Nephron (organoid): ENCODE measurements around the gene TXNDC11.

ENCODE experiments used
- H3K27ac Mint-ChIP-seq, 3 experiments: 2 replicates each; pipeline ENCODE4 v1.8.0; 2020; ENCODE audit warnings: mixed read lengths in 3 of 3, mild to moderate bottlenecking in 2 of 3, moderate library complexity in 1 of 3
- H3K27me3 Mint-ChIP-seq: 2 replicates; pipeline ENCODE4 v1.8.0; 2021; ENCODE audit warnings: low read depth, mild to moderate bottlenecking, moderate library complexity, mixed read lengths
- H3K36me3 Mint-ChIP-seq: 2 replicates; pipeline ENCODE4 v1.8.0; 2020; ENCODE audit warnings: low read depth, mixed read lengths
- H3K4me1 Mint-ChIP-seq: 2 replicates; pipeline ENCODE4 v1.8.0; 2020; ENCODE audit warnings: mixed read lengths
- H3K4me3 Mint-ChIP-seq, 3 experiments: 2 replicates each; pipeline ENCODE4 v1.8.0; 2020; ENCODE audit warnings: mild to moderate bottlenecking in 3 of 3, mixed read lengths in 3 of 3, moderate library complexity in 2 of 3
- H3K9me3 Mint-ChIP-seq: 2 replicates; pipeline ENCODE4 v1.8.0; 2020; ENCODE audit warnings: mixed read lengths
- CTCF ChIP-seq, 3 experiments: fragments of 200-600 bp; sonication (generic); IDR thresholded peaks; one replicate each; pipeline ENCODE4 v1.5.0; 2021; ENCODE audit warnings: antibody characterized with exemption in 3 of 3; ENCODE audit not compliant: unreplicated experiment in 3 of 3

TXNDC11 gene

DNA sequence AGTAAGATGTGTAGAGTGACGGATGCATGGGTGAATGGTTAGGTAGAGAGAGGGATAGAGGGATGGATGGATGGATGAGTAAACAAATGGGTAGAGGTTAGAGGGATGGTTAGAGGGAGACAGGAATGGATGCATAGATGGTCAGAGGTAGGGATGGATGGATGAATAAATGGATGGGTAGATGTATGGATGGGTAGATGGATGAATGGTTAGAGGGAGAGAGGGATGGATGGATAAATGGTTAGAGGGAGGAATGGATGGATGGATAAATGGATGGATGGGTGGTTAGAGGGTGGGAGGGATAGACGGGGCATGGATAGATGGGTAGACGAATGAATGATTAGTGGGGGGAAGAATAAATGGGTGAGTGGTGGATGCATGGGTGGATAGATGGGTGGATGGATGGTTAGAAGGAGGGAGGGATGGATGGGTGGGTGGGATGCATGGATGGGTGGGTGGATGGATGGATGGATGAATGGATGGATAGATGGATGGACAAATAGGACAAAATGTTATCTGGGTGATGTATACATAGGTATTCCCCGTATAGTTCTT, 103.6 kb downstream of the TXNDC11 start:
- no peak for TF ChIP-seq CTCF (IDR thresholded peaks at IDR 0.05; ENCODE audit: unreplicated experiment in 3 of 3)
- no peaks in the 10 kb centered on the region for H3K36me3 Mint-ChIP-seq
- no peak overlapping the region for H3K27ac Mint-ChIP-seq
- H3K27me3 Mint-ChIP-seq, result peaks cover 4% of the 10 kb centered on the region
- H3K9me3 Mint-ChIP-seq, result no peaks in the 10 kb centered on the region
- H3K4me1 Mint-ChIP-seq, result peaks cover 30% of the 10 kb centered on the region
- no peak overlapping the region for H3K4me3 Mint-ChIP-seq

GRCh38 chr16:11638140-11638539, 104.5 kb downstream of the TXNDC11 start:
- Mint-ChIP-seq H3K4me3 (no peak overlapping the region), H3K4me1 (peaks cover 40% of the 10 kb centered on the region), H3K27ac (no peak overlapping the region), H3K36me3 (no peaks in the 10 kb centered on the region), H3K27me3 (peaks cover 4% of the 10 kb centered on the region), H3K9me3 (no peaks in the 10 kb centered on the region)
- no peak for TF ChIP-seq CTCF (IDR thresholded peaks at IDR 0.05; ENCODE audit: unreplicated experiment in 3 of 3)

DNA sequence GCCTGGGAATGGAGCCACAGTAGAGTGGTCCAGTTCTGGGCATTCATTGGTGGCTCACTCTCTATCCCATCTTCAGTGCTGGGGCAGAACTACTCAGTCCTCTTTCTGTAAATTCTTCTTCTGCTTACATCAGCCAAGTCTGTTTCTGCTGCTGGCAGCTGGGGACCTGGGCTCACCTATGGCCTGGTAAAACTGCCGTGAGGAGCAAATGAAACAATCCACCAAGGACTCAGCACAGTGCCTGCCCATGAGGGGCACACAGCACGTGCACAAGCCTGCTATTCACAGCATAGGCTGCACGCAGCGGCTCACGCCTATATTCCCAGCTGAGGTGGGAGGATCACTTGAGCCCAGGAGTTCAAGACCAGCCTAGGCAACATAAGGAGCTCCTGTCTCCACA, 105.3 kb downstream of the TXNDC11 start:
- H3K36me3 Mint-ChIP-seq, result no peaks in the 10 kb centered on the region
- H3K27ac Mint-ChIP-seq, result peak overlapping the region in 1 of 3 experiments; percentile 44
- H3K9me3 Mint-ChIP-seq, result no peaks in the 10 kb centered on the region
- TF ChIP-seq CTCF (IDR thresholded peaks at IDR 0.05; ENCODE audit: unreplicated experiment in 3 of 3), result no peak
- peaks cover 4% of the 10 kb centered on the region for H3K27me3 Mint-ChIP-seq
- peaks cover 48% of the 10 kb centered on the region for H3K4me1 Mint-ChIP-seq
- no peak overlapping the region for H3K4me3 Mint-ChIP-seq

DNA sequence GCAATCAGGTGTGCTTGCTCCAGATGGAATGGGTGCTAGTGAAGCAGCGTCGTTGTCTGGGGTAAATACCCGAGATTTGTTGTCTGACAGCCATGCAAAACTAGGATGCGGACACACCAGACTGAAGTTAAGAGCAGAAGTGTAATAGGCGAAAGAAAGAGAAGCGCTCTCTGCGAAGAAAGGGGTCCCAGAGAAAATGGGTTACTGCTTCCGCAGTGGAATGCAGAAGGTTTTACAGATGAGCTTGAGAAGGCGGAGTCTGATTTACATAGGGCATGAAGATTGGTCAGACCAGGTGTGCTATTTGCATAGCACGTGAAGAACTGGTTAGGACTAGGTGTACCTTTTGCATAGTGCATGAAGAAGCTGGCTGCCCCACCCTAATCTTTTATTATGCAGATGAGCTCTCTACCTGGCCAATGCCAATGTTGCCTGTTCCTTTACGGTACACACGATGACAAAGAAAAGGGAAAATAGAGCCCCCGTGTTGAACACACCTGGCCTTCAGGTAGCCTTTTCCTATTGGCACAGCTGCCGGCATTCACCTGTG, 106.4 kb downstream of the TXNDC11 start:
- Mint-ChIP-seq H3K4me3 (peak overlapping the region in 2 of 3 experiments; percentile 35 to 57), H3K27ac (peak overlapping the region in 1 of 3 experiments; percentile 2), H3K27me3 (peaks cover 4% of the 10 kb centered on the region), H3K4me1 (peaks cover 49% of the 10 kb centered on the region), H3K36me3 (no peaks in the 10 kb centered on the region), H3K9me3 (no peaks in the 10 kb centered on the region)
- TF ChIP-seq CTCF (IDR thresholded peaks at IDR 0.05; ENCODE audit: unreplicated experiment in 3 of 3), result no peak

DNA sequence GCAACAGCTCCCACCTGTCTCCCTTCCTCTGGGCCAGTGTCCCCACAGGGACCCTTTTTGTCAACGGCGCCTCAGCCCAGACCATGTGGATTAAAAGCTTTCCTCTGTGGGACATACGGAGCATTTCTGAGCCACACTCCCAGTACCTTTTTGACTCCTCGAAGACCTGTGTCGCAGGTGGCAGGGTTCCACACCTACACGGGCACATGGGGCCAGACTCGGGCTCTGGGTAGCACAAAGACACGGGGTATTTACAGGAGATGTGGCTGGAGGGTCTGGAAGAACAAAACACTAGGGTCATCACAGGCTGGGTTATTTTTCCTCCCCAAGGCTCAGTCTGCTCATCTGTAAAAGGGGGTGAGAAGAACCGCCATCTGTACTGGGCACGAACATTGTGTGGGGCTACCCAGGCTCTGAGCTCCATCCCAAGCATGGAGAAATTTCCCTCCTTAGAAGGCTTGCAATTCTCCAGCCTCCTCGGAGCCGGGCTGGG, 106.9 kb downstream of the TXNDC11 start:
- Mint-ChIP-seq H3K27me3 (peaks cover 4% of the 10 kb centered on the region), H3K9me3 (no peaks in the 10 kb centered on the region), H3K27ac (peak overlapping the region in 2 of 3 experiments; percentile 2 to 51), H3K36me3 (no peaks in the 10 kb centered on the region), H3K4me1 (peaks cover 49% of the 10 kb centered on the region), H3K4me3 (peak overlapping the region in 2 of 3 experiments; percentile 35 to 57)
- no peak for TF ChIP-seq CTCF (IDR thresholded peaks at IDR 0.05; ENCODE audit: unreplicated experiment in 3 of 3)
